Measurements from ENCODE around the gene ATP7B.

ATP7B gene

DNA sequence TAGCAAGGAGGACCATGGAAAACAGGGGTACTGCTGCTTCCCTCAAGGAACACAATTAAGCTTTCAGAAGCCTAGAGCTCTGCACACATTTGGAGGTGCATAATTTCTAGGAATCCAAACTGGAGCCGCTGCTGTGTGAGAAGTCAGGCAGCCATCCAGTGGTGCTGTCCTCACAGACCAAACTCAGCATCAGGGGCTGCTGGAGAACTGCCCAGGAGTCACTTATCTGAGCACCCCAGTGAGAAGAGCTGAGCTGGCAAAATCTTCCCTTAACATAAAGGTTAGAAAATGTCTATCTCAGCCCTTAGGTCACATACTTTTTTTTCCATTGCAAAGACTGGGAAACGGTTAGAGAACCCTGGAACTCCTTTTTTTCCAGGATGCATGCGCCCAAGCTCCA lies 72.8 kb downstream of the ATP7B start:
- TF ChIP-seq POLR2AphosphoS5 (IDR thresholded peaks at IDR 0.05; ENCODE audit: low read depth, low read length) (no peak), TAF1 (IDR thresholded peaks at IDR 0.05; ENCODE audit: low read depth, low read length) (no peak)
- DNase-seq (ENCODE audit: insufficient read length, low spot score): no peak
- no peak for FAIRE-seq

- no peak for TF ChIP-seq POLR2AphosphoS5 (IDR thresholded peaks at IDR 0.05; ENCODE audit: low read depth, low read length)
- no peak for TF ChIP-seq SPI1 (IDR thresholded peaks at IDR 0.05; ENCODE audit: low read depth, low read length)
- TF ChIP-seq POU2F2 (IDR thresholded peaks at IDR 0.05; ENCODE audit: low read depth, low read length): no peak
- no peak for TF ChIP-seq POLR2A (IDR thresholded peaks at IDR 0.05; ENCODE audit: low read depth, low read length)
- TF ChIP-seq PAX5 (IDR thresholded peaks at IDR 0.05; ENCODE audit: insufficient read depth, low read length, severe bottlenecking): no peak
- no peak for TF ChIP-seq TAF1 (IDR thresholded peaks at IDR 0.05; ENCODE audit: low read depth, low read length)
- FAIRE-seq: no peak
- no peak for DNase-seq (ENCODE audit: insufficient read length, low spot score)
Measured at GRCh38 chr13:51937320-51938290, 73.6 kb downstream of the ATP7B start.

- no peak for TF ChIP-seq TAF1 (IDR thresholded peaks at IDR 0.05; ENCODE audit: low read depth, low read length)
- TF ChIP-seq PAX5 (IDR thresholded peaks at IDR 0.05; ENCODE audit: insufficient read depth, low read length, severe bottlenecking): no peak
- TF ChIP-seq SPI1 (IDR thresholded peaks at IDR 0.05; ENCODE audit: low read depth, low read length): no peak
- TF ChIP-seq POU2F2 (IDR thresholded peaks at IDR 0.05; ENCODE audit: low read depth, low read length): no peak
- TF ChIP-seq POLR2A (IDR thresholded peaks at IDR 0.05; ENCODE audit: low read depth, low read length): no peak
- TF ChIP-seq POLR2AphosphoS5 (IDR thresholded peaks at IDR 0.05; ENCODE audit: low read depth, low read length): no peak
- no peak for DNase-seq (ENCODE audit: insufficient read length, low spot score)
- no peak for FAIRE-seq
Measured at GRCh38 chr13:51935326-51936171, 75.7 kb downstream of the ATP7B start.

DNA sequence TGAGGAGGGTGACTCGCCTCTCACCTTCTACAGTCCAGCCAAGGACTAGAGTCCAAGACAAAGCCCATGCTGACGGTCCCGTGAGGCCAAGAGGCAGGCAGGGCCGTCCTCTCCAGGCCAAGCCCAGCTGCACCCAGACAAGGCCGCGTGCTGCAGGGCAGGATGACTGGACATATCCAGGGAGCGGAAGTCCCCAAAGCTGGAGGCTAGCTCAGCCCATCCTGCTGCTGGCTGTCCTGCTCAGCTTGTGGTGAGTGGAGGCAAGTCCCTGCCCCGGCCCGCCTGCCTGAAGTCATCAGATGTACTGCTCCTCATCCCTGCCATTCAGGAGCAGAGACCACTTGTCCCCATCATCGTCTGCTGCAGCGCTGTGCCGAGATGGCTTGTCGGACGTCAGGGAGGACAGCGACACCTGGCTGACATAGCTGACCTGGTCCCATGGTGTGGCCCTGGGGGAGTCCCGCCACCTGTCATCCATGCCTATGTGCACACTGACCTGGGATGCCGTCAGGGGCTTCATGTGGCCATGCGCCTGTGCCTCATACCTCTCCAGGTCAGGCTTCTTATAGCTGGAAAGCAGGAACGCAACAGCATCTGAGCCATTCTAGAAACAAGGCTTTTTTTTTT lies 76.7 kb downstream of the ATP7B start:
- FAIRE-seq: no peak
- TF ChIP-seq POU2F2 (IDR thresholded peaks at IDR 0.05; ENCODE audit: low read depth, low read length) (no peak), PAX5 (IDR thresholded peaks at IDR 0.05; ENCODE audit: insufficient read depth, low read length, severe bottlenecking) (no peak), POLR2A (IDR thresholded peaks at IDR 0.05; ENCODE audit: low read depth, low read length) (no peak), POLR2AphosphoS5 (IDR thresholded peaks at IDR 0.05; ENCODE audit: low read depth, low read length) (no peak), TAF1 (IDR thresholded peaks at IDR 0.05; ENCODE audit: low read depth, low read length) (no peak), SPI1 (IDR thresholded peaks at IDR 0.05; ENCODE audit: low read depth, low read length) (no peak)

DNA sequence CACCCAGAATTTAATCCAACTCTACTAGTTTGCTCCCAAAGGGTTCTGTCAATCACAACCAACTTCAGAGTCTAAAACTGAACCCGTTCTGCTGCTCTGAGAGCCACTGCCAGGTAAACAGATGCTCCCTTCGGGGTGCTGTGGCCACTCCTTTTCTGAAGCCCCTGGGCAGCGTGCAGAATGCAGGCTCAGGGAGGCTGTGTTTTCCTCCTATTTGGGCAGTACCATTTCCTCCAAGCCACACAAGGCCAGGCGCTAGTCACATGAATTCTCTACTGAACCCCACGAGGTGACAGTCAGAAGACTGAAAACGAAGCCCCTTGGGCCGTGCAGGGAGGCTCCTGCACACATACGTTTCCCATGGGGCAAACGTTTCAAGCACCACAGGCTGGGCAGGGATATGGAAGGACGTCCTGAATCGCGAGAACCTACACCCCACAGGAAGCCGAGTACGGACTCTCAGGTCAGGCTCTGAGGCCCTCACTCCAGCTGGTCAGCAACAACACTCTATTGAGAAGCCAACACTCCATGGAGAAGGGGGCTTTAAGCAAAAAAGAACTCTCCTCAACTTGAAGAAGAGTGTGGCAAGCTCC lies 77.7 kb downstream of the ATP7B start:
- no peak for DNase-seq (ENCODE audit: insufficient read length, low spot score)
- TF ChIP-seq POLR2AphosphoS5 (IDR thresholded peaks at IDR 0.05; ENCODE audit: low read depth, low read length): no peak
- TF ChIP-seq SPI1 (IDR thresholded peaks at IDR 0.05; ENCODE audit: low read depth, low read length): no peak
- TF ChIP-seq PAX5 (IDR thresholded peaks at IDR 0.05; ENCODE audit: insufficient read depth, low read length, severe bottlenecking): no peak
- no peak for TF ChIP-seq TAF1 (IDR thresholded peaks at IDR 0.05; ENCODE audit: low read depth, low read length)
- no peak for TF ChIP-seq POLR2A (IDR thresholded peaks at IDR 0.05; ENCODE audit: low read depth, low read length)
- no peak for TF ChIP-seq POU2F2 (IDR thresholded peaks at IDR 0.05; ENCODE audit: low read depth, low read length)
- no peak for FAIRE-seq

More for the DNA sequence above, 76.7 kb downstream of the ATP7B start:
- DNase-seq (ENCODE audit: insufficient read length, low spot score): no peak

DNA sequence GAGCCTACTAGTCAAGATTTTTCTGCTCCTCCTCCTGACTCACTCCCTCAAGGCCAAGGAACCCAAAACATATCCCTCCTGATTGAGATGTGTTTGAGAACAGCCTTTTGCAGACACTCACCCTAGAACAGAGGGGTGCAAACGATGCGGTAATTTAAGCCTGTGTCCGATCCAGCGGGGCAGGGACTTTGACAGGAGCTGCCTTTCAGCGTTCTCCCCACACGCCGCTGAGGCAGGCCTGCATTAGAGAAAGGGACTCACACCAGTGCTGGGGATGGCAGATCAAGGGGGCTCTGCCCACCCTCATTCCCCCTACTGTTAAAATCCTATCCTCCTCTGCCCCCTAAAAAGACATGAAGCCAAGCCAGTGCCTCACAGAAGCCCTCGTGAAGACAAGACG lies 79.0 kb downstream of the ATP7B start:
- TF ChIP-seq SPI1 (IDR thresholded peaks at IDR 0.05; ENCODE audit: low read depth, low read length) (no peak), POLR2AphosphoS5 (IDR thresholded peaks at IDR 0.05; ENCODE audit: low read depth, low read length) (no peak), PAX5 (IDR thresholded peaks at IDR 0.05; ENCODE audit: insufficient read depth, low read length, severe bottlenecking) (no peak), POU2F2 (IDR thresholded peaks at IDR 0.05; ENCODE audit: low read depth, low read length) (no peak), TAF1 (IDR thresholded peaks at IDR 0.05; ENCODE audit: low read depth, low read length) (no peak), POLR2A (IDR thresholded peaks at IDR 0.05; ENCODE audit: low read depth, low read length) (no peak)
- no peak for FAIRE-seq
- no peak for DNase-seq (ENCODE audit: insufficient read length, low spot score)

DNA sequence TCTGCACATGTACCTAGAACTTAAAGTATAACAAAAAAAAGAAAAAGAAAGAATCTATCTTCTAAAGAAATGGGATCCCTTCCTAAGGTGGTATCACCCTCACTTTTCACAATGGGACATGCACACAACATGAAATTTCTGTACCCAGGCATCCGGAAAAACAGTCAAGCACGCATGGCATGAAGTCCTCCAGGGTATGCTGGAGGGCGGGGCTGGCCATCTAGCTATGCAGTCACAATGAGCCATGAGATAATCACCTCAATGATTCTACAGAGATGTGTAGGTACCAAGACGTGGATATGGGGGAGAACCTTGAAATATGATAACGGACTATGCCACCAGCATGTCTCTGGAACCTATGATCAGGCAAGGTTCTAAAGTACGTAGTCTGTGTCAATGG lies 79.6 kb downstream of the ATP7B start:
- FAIRE-seq: no peak

DNA sequence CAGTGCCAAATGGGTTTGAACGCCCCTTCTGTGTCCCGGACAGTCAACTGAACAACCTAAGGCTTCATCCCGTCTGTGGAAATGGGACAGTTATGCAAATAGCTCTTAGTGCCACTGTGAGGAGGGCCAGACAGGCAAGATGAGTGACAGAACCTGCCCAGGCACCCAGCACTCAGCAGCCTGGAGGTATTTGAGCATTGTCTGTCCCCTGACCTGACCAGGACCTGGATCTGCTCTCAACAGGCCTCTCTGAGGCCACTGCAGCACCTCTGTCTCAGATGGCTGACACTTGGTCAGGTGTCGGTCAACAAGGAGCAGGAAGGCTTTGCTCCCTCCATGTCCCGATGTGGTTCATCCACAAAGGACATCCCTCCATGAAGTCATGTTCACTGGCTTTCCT lies 81.6 kb downstream of the ATP7B start:
- no peak for TF ChIP-seq SPI1 (IDR thresholded peaks at IDR 0.05; ENCODE audit: low read depth, low read length)
- TF ChIP-seq POLR2A (IDR thresholded peaks at IDR 0.05; ENCODE audit: low read depth, low read length): no peak
- no peak for TF ChIP-seq POU2F2 (IDR thresholded peaks at IDR 0.05; ENCODE audit: low read depth, low read length)
- no peak for TF ChIP-seq TAF1 (IDR thresholded peaks at IDR 0.05; ENCODE audit: low read depth, low read length)
- no peak for TF ChIP-seq PAX5 (IDR thresholded peaks at IDR 0.05; ENCODE audit: insufficient read depth, low read length, severe bottlenecking)
- no peak for TF ChIP-seq POLR2AphosphoS5 (IDR thresholded peaks at IDR 0.05; ENCODE audit: low read depth, low read length)
- DNase-seq (ENCODE audit: insufficient read length, low spot score): no peak

More for the DNA sequence above, 79.6 kb downstream of the ATP7B start:
- no peak for TF ChIP-seq SPI1 (IDR thresholded peaks at IDR 0.05; ENCODE audit: low read depth, low read length)
- TF ChIP-seq POLR2AphosphoS5 (IDR thresholded peaks at IDR 0.05; ENCODE audit: low read depth, low read length): no peak
- no peak for TF ChIP-seq POU2F2 (IDR thresholded peaks at IDR 0.05; ENCODE audit: low read depth, low read length)
- no peak for TF ChIP-seq TAF1 (IDR thresholded peaks at IDR 0.05; ENCODE audit: low read depth, low read length)
- no peak for TF ChIP-seq POLR2A (IDR thresholded peaks at IDR 0.05; ENCODE audit: low read depth, low read length)
- TF ChIP-seq PAX5 (IDR thresholded peaks at IDR 0.05; ENCODE audit: insufficient read depth, low read length, severe bottlenecking): no peak
- DNase-seq (ENCODE audit: insufficient read length, low spot score): no peak

More for the DNA sequence above, 81.6 kb downstream of the ATP7B start:
- FAIRE-seq: no peak
